SK-N-DZ (cell line): ENCODE results near the gene EGFLAM.
A peak's percentile ranks its signal among the peaks of the same experiment; 100 is the strongest.
"Not testable (repeated sequence)": the region's sequence is repeated elsewhere in the genome, so short reads cannot be mapped to it uniquely, and the experiment has no call there.

Experiments used
- DNase-seq: peaks from one replicate; pipeline ENCODE4 v3.0.0-alpha.2; 2015; ENCODE audit warnings: low spot score

EGFLAM gene

DNA sequence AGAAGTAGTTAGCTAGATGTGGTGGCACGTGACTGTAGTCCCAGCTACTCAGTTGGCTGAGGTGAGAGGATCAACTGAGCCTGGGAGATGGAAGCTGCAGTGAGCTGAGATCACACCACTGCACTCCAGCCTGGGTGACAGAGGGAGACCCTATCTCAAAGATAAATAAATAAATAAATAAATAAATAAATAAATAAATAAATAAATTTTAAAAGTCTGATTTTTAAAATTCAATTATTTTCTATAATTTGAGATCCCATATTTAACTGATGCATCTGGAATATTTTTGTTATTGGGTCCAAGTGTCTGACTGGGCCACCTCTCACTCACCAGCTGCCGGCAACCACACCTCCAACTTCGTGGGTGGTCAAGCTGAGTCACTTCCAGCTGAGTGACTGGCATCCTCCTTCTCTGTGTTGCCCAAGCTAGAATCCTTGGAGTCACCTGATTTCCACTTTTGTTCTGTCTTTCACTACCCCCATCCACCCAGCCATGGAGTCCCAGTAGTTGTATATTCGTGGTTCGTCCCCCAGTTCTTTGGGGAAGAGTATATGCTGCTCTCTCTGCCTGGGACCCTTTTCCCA, 70.9 kb downstream of the EGFLAM start:
- no peak for DNase-seq

DNA sequence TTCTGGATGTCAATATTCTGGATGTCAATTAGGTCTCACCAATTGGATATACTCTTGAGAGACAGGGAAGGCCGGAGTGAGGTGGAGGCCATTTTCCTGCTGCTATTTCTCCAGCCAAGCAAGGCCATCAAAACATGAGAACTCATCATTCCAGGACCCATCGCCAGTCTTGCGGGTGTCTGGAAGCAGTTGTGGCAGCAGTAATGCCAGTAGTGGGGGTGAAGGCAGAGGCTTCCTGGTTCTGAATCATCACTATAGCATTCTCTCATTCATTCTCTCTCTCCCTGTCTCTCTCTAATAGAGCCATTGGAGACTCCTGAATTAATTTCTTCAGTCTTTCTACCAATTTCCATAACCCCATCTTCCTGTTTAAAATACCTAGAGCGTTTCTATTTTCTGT, 71.8 kb downstream of the EGFLAM start:
- no peak for DNase-seq

DNA sequence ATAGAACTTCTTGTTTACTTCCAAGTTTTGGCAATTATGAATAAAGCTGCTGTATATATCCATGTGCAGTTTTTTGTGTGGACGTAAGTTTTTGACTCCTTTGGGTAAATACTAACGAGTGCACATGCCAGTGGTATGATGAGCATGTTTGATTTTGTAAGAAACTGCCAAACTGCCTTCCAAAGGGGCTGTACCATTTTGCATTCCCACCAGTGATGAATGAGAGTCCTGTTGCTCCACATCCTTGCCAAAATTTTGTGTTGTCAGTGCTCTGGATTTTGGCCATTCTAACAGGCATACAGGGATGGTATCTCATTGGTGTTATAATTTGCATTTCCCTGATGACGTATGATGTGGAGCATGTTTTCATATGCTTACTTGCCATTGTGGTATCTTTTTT, 73.5 kb downstream of the EGFLAM start:
- no peak for DNase-seq

- DNase-seq, result not testable (repeated sequence)
Observed at GRCh38 chr5:38333181-38333580, 74.8 kb downstream of the EGFLAM start.

DNA sequence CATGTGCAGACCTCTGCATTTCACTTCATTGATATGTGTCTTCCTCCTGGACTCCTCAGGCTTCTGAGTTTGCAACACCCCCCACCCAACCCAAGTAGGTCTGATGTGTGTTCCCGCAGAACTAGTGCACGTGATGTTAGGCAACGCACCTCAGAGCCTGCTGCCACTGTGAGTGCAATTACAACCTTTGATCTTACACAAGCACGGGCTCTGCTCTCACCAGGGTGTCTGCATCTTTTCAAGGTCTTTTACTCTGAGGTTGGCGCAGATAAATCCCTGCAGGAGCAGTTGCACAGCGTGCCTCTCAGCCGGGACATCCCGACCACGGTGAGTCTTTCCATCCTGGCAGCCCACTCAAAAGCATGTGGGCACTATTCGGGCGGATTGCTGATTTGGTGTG, 80.1 kb downstream of the EGFLAM start:
- DNase-seq, result peak; percentile 49

- DNase-seq, result no peak
Observed at GRCh38 chr5:38339446-38339845, 81.1 kb downstream of the EGFLAM start.

- no peak for DNase-seq
Observed at GRCh38 chr5:38341056-38341455, 82.7 kb downstream of the EGFLAM start.

DNA sequence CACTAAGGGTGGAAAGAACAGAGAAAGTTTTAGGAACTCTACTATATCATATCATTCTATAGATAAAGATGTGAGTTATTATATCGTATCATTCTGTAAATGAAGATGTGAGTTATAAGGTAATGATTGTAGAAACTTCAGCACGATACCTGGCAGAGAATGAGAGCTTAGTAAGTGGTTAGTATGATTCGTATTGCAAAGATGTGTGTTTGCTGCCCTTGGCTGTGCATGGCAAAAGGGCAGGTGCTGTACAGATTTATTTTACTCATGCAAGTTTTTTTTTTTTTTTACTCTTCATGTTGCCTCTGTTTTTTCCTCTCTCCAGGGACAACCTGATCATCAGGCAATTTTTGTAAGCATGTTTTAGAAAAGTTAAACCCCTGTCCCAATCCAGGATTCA, 83.3 kb downstream of the EGFLAM start:
- no peak for DNase-seq

DNA sequence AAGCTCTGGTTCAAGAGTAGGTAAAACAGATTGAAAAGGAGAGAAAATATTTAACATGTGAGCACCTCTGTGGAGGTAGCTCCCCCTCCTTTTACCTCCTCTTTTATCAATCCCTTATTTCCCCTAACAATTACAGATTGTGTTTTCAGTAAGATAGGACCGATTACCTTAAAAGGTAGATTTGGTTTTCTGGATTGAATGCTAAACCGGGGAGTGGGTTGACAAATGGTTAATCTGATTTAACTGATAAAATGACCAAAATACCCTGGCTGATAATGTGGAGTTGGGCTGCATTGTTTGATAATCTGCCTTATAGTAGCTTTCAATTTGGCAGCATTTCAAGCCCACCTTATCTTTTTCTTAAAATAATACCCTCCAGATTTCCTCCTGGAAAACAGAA, 83.9 kb downstream of the EGFLAM start:
- DNase-seq, result no peak

GRCh38 chr5:38344891-38345290, 86.5 kb downstream of the EGFLAM start:
- DNase-seq, result no peak

GRCh38 chr5:38346593-38346992, 88.2 kb downstream of the EGFLAM start:
- DNase-seq, result no peak

- no peak for DNase-seq
Observed at GRCh38 chr5:38347040-38347763, 88.8 kb downstream of the EGFLAM start.

- no peak for DNase-seq
Observed at GRCh38 chr5:38347896-38348295, 89.5 kb downstream of the EGFLAM start.

GRCh38 chr5:38360323-38361061, 102.1 kb downstream of the EGFLAM start:
- DNase-seq, result no peak

DNA sequence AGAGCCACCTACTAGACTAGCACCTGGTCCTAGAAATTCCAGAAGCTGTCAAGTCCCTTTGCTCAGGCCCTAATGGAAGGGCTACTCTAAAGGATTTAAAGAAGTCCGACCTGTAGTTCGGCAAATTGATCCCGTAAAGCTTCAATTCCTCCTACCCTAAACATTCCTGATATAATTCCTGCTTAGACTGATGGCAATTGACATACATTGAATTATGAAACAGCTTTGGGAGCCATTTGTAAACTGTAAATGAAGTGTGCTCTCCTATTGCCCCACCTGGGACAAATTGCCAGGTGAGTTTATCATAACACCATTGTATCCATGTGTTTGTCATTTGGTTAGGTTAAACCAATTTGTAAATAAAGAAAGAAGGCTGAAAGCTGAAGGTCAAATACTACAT, 104.4 kb downstream of the EGFLAM start:
- DNase-seq, result no peak

DNA sequence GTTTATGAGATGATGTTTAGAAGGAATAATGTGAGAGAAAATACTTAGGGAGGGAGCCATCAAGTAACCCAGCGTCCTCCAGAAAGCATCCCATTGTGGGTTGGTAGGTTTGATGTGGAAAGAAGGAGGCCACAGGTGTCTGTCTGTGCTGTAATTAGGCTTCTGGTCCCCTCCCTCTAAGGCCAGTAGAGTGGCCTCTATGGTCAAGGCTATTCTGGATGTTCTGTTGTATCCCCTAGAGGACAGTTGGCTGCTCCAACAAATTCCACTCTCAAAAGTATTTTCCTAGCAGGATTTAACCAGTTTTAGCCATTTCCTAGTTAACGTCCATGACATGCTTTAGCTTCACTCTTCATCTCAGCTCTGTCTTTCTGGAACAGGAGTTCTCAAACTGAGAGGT, 106.5 kb downstream of the EGFLAM start:
- no peak for DNase-seq

GRCh38 chr5:38367410-38367809, 109.1 kb downstream of the EGFLAM start:
- no peak for DNase-seq

GRCh38 chr5:38367966-38368365, 109.6 kb downstream of the EGFLAM start:
- DNase-seq, result no peak

- no peak for DNase-seq
Observed at GRCh38 chr5:38369692-38370091, 111.3 kb downstream of the EGFLAM start.

GRCh38 chr5:38370358-38371100, 112.2 kb downstream of the EGFLAM start:
- no peak for DNase-seq

- no peak for DNase-seq
Observed at GRCh38 chr5:38371596-38371995, 113.2 kb downstream of the EGFLAM start.

GRCh38 chr5:38373743-38374142, 115.4 kb downstream of the EGFLAM start:
- no peak for DNase-seq
